Fibroblast of lung (primary cell): ENCODE data around the gene TSHZ2.

Experiments
- CTCF ChIP-seq, 2 donors: IDR thresholded peaks in 1 of 2; conservative IDR thresholded peaks in 1 of 2; 1 replicate in 1 of 2; 2 replicates in 1 of 2; pipeline ENCODE4 v1.5.1; 2011 to 2012; ENCODE audit warnings: low read length in 2 of 2, control low read depth in 1 of 2, inconsistent platforms in 1 of 2, low read depth in 1 of 2, mild to moderate bottlenecking in 1 of 2
- EZH2 ChIP-seq: IDR thresholded peaks from 2 replicates; pipeline ENCODE4 v1.5.1; 2012; ENCODE audit warnings: low read length, control low read depth, mild to moderate bottlenecking; ENCODE audit errors: missing control alignments

DNA sequence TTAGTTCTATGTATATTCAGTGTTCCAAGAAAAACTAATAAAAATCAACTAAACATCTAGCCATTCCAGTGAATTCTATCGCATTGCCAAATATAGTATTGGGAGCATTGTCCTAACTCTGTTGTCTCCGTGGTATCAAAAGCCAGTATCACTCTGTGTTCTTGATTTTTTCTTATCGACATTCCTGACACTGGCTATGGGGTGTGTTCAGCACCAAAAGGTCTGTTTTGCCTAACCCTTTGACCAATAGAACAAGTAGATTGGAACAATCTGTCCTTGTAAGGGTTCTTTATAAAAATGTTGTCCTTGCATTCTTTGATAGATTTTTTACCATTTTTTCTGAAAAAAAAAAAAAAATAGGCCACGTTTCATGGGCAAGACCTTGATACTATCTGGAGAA is 161.5 kb downstream of the TSHZ2 start:
- TF ChIP-seq CTCF (conservative IDR thresholded peaks at IDR 0.05 in 1 of 2, IDR thresholded peaks at IDR 0.05 in 1 of 2; ENCODE audit: low read depth in 1 of 2, low read length in 2 of 2) = no peak
- TF ChIP-seq EZH2 = no peak
